ENCODE data around the gene GNPTAB.
"Not testable (repeated sequence)": the region's sequence is repeated elsewhere in the genome, so short reads cannot be mapped to it uniquely, and the experiment has no call there.

The GNPTAB gene

DNA sequence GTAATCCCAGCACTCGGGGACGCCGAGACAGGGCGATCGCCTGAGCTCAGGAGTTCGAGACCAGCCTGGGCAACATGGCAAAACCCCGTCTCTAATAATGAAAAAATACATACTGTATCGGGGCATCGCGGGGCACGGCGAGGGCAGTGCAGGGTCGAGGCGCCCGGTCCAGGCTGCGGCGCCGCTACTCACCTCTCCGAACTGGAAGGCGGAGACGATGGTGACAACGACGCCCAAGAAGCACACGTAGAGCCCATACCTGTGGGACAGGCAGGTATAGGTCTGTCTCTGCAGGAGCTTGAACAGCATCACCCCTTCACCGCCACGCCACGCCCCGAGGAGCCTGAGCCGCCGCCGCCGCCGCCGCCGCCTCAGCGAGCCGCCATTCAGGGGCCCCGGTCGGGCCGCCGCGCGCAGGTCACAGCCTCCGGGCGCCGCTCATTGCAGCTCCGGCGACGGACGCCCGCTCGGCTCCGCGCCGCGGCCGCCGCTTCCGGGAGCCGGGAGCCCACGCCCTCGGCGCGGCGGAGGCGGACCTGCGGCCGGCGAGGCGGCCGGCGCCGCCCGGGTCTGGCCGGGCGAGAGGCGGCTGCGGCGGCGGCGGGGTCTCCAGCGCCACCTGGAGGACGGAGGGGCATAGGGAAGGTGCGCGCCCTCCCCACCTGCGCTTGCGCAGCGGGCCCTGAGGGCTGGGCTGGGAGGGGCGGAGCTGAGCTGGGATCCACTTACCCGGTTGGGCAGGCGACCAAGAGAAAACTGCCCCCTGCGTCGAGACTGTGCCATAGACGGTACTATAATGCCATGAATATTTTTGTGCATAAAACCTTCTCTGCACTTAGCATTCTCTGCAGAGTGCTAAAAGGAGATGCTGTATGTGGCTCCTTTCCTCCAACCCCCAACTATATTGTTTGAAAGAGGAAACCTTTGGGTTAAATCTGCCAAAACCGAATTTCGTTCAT, at the start of gene GNPTAB:
GNPTAB (minus strand) TSS at position 593 of the 959 bp plus-strand sequence; CDS start at position 309, 284 bp downstream.
- in situ Hi-C loops (cut with HindIII; ENCODE audit: low sequenced_read_pairs) = no loop called here

- in situ Hi-C loops (cut with HindIII; ENCODE audit: low sequenced_read_pairs) = no loop called here
These were observed 47.6 kb upstream of the GNPTAB start for GRCh38 chr12:101878243-101878821.

- in situ Hi-C loops (cut with HindIII; ENCODE audit: low sequenced_read_pairs) = no loop called here
These were observed 47.1 kb upstream of the GNPTAB start for GRCh38 chr12:101877806-101878242.

GRCh38 chr12:101876861-101877805, 46.4 kb upstream of the GNPTAB start, which contains the start of gene DRAM1:
DRAM1 (plus strand) TSS chr12:101877580; CDS start chr12:101877790, 210 bp downstream.
- in situ Hi-C loops (cut with HindIII; ENCODE audit: low sequenced_read_pairs) = no loop called here

- in situ Hi-C loops (cut with HindIII; ENCODE audit: low sequenced_read_pairs) = no loop called here
These were observed 45.6 kb upstream of the GNPTAB start for GRCh38 chr12:101876322-101876860.

DNA sequence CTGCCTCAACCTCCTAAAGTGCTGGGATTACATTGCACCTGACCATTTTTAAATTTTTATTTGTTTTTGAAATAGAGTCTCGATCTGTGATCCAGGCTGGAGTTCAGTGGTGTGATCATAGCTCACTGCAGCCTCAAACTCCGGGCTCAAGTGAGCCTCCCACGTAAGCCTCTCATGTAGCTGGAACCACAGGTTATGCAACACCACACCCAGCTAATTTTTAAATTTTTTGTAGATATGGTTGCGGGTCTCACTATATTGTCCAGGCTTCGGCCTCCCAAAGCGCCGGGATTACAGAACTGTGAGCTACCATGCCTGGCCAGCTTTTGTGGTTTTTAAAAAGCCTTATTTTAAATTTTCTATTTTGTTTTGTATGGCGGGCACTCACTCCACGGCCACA, 44.4 kb upstream of the GNPTAB start:
- in situ Hi-C loops (cut with HindIII; ENCODE audit: low sequenced_read_pairs) = no loop called here

- in situ Hi-C loops (cut with HindIII; ENCODE audit: low sequenced_read_pairs) = no loop called here
These were observed 40.2 kb upstream of the GNPTAB start for GRCh38 chr12:101870925-101871324.

GRCh38 chr12:101867619-101868018, 36.9 kb upstream of the GNPTAB start:
- in situ Hi-C loops (cut with HindIII; ENCODE audit: low sequenced_read_pairs) = not testable (repeated sequence)

GRCh38 chr12:101866615-101867373, 36.0 kb upstream of the GNPTAB start:
- in situ Hi-C loops (cut with HindIII; ENCODE audit: low sequenced_read_pairs) = no loop called here

- in situ Hi-C loops (cut with HindIII; ENCODE audit: low sequenced_read_pairs) = no loop called here
These were observed 33.2 kb upstream of the GNPTAB start for GRCh38 chr12:101863981-101864380.

DNA sequence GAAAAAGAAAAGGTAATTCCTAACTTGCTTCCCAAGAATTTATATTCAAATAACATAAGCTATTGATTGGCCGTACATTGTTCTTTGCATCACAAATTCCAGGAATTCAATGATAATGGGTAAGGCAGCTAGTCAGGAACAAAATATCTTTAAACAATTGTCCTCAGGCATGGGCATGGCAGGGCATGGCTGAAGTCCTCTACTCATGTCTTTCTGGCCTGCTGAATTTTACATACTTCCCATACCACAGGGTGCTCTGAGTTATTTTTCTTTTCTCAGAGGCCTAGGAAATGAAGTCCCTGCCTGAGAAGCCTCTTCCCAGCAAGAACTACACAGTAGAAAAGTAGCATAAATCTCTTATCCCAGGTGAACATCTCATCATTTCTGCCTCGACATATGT, 31.5 kb upstream of the GNPTAB start:
- in situ Hi-C loops (cut with HindIII; ENCODE audit: low sequenced_read_pairs) = no loop called here

DNA sequence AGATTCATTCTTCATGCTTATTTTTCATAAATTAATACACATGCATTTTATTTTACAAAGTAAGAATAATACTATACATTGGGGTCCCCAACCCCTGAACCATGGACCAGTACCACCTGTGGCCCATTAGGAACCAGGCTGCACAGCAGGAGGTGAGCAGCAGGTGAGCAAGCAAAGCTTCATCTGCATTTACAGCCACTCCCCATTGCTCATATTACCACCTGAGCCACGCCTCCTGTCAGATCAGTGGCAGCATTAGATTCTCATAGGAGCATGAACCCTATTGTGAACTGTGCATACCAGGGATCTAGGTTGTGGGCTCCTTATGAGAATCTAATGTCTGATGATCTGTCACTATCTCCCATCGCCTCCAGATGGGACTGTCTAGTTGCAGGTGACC, 30.9 kb upstream of the GNPTAB start:
- in situ Hi-C loops (cut with HindIII; ENCODE audit: low sequenced_read_pairs) = not testable (repeated sequence)

DNA sequence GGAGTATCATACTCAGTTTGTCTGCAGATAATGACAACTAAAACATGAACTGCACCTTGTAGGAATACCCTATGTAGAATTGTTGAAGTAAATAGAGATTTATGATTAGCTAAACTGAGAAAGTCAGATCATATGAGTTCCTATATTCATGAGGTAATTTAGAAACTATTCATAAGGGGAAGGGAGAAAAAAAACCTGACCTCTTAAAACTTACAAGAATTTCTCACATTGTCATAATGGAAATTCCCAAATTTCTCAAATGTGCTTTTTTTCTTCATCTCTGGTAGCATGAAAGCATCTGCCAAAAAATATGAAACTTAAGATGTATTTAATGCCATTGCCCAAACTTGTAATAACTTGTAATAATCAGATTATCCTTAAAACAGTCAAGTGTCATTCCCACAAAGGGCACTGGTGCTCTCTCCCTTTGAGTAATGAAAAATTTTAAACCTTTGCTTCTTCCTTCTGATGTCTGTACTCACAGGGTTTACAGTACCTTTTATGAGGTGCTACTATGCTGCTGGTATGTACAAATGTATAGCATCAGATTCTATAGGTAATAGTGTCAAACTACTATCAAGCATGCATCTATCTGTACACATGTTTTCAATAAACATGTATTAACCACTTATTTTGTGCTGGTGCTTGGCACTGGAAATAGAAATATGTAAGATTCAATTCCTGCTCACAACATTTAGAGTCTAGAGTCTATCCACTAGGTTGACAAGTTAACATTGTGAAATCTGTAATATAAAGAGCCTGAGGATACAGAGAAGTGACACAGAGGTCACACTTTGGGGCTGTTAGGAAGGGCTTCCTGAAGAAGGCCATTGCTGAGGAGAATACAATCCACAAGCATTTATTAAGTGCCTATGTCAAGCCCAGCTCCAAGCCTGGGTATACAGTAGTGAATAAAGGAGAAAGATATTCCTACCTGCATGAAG, 29.2 kb upstream of the GNPTAB start:
- in situ Hi-C loops (cut with HindIII; ENCODE audit: low sequenced_read_pairs) = no loop called here

DNA sequence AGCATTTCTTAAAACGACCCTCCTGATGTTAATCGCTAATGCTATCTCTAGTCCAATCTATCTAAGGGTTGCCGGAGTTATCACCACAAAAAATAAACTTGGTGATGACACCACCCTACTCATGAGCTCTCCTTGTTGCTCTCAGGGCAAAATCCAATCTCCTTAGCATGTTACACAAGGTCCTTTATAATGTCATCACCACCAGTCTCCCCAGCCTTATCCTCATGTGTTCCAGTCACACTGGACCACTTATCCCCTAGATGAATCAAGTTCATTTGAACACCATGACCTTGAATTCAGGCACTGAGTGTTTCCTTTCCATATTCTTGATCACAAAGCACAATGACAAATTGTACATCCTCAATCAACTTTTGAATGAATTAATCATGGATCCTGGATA, 27.6 kb upstream of the GNPTAB start:
- in situ Hi-C loops (cut with HindIII; ENCODE audit: low sequenced_read_pairs) = no loop called here

DNA sequence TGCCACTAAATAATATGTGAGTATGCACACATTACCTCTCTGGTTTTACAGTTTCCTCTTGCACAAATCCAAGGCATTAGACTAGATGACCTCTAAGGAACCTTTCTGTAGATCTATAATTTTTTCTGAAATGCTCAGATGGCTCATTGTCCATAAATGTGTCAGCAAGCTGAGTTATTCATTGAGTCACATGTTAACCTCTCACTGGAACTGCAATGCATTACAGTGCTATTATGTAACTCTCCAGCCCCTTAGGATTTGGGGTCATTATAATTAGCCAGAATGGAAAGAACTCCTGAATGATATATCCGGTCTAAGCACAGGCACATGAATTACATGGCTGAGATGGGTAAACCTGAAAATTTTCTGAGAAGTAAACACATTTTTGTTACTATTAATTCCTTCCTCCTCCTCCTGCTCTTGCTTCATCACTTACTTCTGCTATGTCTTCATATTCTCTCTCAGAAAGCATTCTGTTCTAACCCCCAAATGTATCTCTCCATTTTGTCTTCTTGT, 26.3 kb upstream of the GNPTAB start:
- in situ Hi-C loops (cut with HindIII; ENCODE audit: low sequenced_read_pairs) = no loop called here

GRCh38 chr12:101856614-101857013, 25.9 kb upstream of the GNPTAB start:
- in situ Hi-C loops (cut with HindIII; ENCODE audit: low sequenced_read_pairs) = not testable (repeated sequence)

DNA sequence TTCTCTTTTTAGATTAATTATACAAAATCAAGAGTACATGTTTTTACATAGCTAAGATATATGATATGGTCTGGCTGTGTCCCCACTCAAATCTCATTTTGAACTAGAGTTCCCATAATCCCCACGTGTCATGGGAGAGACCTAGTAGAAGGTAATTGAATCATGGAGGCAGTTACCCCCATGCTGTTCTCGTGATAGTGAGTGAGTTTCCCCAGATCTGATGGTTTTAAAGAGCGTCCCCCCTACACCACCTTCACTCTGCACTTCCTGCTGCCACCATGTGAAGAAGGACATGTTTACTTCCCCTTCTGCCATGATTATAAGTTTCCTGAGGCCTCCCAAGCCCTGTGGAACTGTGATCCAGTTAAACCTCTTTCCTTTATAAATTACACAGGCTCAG, 25.2 kb upstream of the GNPTAB start:
- in situ Hi-C loops (cut with HindIII; ENCODE audit: low sequenced_read_pairs) = no loop called here

GRCh38 chr12:101855364-101855884, 24.7 kb upstream of the GNPTAB start:
- in situ Hi-C loops (cut with HindIII; ENCODE audit: low sequenced_read_pairs) = no loop called here

Measured in endothelial cell of hepatic sinusoid (primary cell).